Activated gamma-delta T cell treated with anti-CD3 and anti-CD28 coated beads, Interleukin-2, amount 50 U/mL, for 16 hours (primary cell): ENCODE measurements around the gene PHACTR1.
"Not testable (repeated sequence)": the region's sequence is repeated elsewhere in the genome, so short reads cannot be mapped to it uniquely, and the experiment has no call there.

Source experiments
- DNase-seq: peaks from one replicate; pipeline ENCODE4 v3.0.0-alpha.2; 2020; ENCODE audit warnings: low read depth

The PHACTR1 gene

GRCh38 chr6:12903246-12903645 lies 186.7 kb downstream of the PHACTR1 start:
- DNase-seq = no peak

- DNase-seq = no peak
Measured at GRCh38 chr6:12909833-12910232, 193.3 kb downstream of the PHACTR1 start.

- DNase-seq = no peak
Measured at GRCh38 chr6:12911427-12911826, 194.9 kb downstream of the PHACTR1 start.

- no peak for DNase-seq
Measured at GRCh38 chr6:12913201-12913600, 196.6 kb downstream of the PHACTR1 start.

- no peak for DNase-seq
Measured at GRCh38 chr6:12916006-12916405, 199.4 kb downstream of the PHACTR1 start.

- no peak for DNase-seq
Measured at GRCh38 chr6:12916420-12917136, 200.0 kb downstream of the PHACTR1 start.

GRCh38 chr6:12921467-12921866 lies 204.9 kb downstream of the PHACTR1 start:
- DNase-seq = no peak

GRCh38 chr6:12923644-12924235 lies 207.2 kb downstream of the PHACTR1 start:
- DNase-seq = no peak

- no peak for DNase-seq
Measured at GRCh38 chr6:12924911-12925310, 208.3 kb downstream of the PHACTR1 start.

- no peak for DNase-seq
Measured at GRCh38 chr6:12927746-12928145, 211.2 kb downstream of the PHACTR1 start.

GRCh38 chr6:12929678-12930077 lies 213.1 kb downstream of the PHACTR1 start:
- DNase-seq = no peak

GRCh38 chr6:12931639-12932038 lies 215.1 kb downstream of the PHACTR1 start:
- no peak for DNase-seq

GRCh38 chr6:12935637-12936036 lies 219.1 kb downstream of the PHACTR1 start:
- DNase-seq = no peak

- DNase-seq = no peak
Measured at GRCh38 chr6:12937971-12938370, 221.4 kb downstream of the PHACTR1 start.

- no peak for DNase-seq
Measured at GRCh38 chr6:12939314-12939713, 222.7 kb downstream of the PHACTR1 start.

- no peak for DNase-seq
Measured at GRCh38 chr6:12941422-12941821, 224.9 kb downstream of the PHACTR1 start.

- no peak for DNase-seq
Measured at GRCh38 chr6:12943549-12943948, 227.0 kb downstream of the PHACTR1 start.

- DNase-seq = no peak
Measured at GRCh38 chr6:12944001-12944400, 227.4 kb downstream of the PHACTR1 start.

GRCh38 chr6:12944528-12944927 lies 228.0 kb downstream of the PHACTR1 start:
- not testable (repeated sequence) for DNase-seq

- no peak for DNase-seq
Measured at GRCh38 chr6:12947151-12947871, 230.7 kb downstream of the PHACTR1 start.

- no peak for DNase-seq
Measured at GRCh38 chr6:12947967-12948366, 231.4 kb downstream of the PHACTR1 start.

- no peak for DNase-seq
Measured at GRCh38 chr6:12950976-12951375, 234.4 kb downstream of the PHACTR1 start.

- DNase-seq = no peak
Measured at GRCh38 chr6:12951415-12951814, 234.8 kb downstream of the PHACTR1 start.
